ENCODE results near the gene PPP1R12C.
"Not testable (repeated sequence)": the region's sequence is repeated elsewhere in the genome, so short reads cannot be mapped to it uniquely, and the experiment has no call there.

DNA sequence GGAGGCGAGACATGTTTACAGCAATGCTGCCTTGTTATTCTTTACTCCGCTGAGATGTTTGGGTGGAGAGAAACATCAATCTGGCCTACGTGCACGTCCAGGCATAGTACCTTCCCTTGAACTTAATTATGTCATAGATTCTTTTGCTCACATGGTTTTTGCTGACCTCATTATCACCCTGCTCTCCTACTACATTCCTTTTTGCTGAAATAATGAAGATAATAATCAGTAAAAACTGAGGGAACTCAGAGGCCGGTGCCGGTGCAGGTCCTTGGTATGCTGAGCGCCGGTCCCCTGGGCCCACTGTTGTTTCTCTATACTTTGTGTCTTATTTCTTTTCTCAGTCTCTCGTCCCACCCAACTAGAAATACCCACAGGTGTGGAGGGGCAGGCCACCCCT, 57.1 kb downstream of the PPP1R12C start:
- not testable (repeated sequence) for TF ChIP-seq EZH2 (IDR thresholded peaks at IDR 0.05; ENCODE audit: low read length, unreplicated experiment); EZH2phosphoT487 (IDR thresholded peaks at IDR 0.05; ENCODE audit: borderline replicate concordance, low read length)
- TF ChIP-seq, protein P1, sequence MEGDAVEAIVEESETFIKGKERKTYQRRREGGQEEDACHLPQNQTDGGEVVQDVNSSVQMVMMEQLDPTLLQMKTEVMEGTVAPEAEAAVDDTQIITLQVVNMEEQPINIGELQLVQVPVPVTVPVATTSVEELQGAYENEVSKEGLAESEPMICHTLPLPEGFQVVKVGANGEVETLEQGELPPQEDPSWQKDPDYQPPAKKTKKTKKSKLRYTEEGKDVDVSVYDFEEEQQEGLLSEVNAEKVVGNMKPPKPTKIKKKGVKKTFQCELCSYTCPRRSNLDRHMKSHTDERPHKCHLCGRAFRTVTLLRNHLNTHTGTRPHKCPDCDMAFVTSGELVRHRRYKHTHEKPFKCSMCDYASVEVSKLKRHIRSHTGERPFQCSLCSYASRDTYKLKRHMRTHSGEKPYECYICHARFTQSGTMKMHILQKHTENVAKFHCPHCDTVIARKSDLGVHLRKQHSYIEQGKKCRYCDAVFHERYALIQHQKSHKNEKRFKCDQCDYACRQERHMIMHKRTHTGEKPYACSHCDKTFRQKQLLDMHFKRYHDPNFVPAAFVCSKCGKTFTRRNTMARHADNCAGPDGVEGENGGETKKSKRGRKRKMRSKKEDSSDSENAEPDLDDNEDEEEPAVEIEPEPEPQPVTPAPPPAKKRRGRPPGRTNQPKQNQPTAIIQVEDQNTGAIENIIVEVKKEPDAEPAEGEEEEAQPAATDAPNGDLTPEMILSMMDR (conservative IDR thresholded peaks at IDR 0.05; ENCODE audit: low read depth, low read length), result not testable (repeated sequence)
